Lung (tissue), 12 donors: ENCODE results near the gene CD38. TPM values are rescaled to one million over a fixed set of nuclear protein-coding genes. Genes with fewer than 3 reads are reported as not detected.
"Not testable (repeated sequence)": the region's sequence is repeated elsewhere in the genome, so short reads cannot be mapped to it uniquely, and the experiment has no call there.

Source experiments
- ATAC-seq: fragments of 200-7000 bp; cut with Tn5 transposase; one replicate; pipeline ENCODE4 v1.9.1; 2020; ENCODE audit warnings: moderate number of reproducible peaks; ENCODE audit not compliant: insufficient read depth, low FRiP score
- DNase-seq, 3 donors: peaks; one replicate each; pipeline ENCODE4 v3.0.0-alpha.2; 2013 to 2017
- H3K27ac ChIP-seq, 2 donors: one replicate each; pipeline ENCODE4 v1.5.1; 2013; ENCODE audit warnings: mild to moderate bottlenecking in 2 of 2, moderate library complexity in 2 of 2, control low read depth in 1 of 2, inconsistent platforms in 1 of 2, low read depth in 1 of 2, low read length in 1 of 2
- H3K27me3 ChIP-seq, 3 donors: one replicate each; pipeline ENCODE4 v1.5.1; 2013; ENCODE audit warnings: low read length in 2 of 3; ENCODE audit not compliant: control insufficient read depth in 3 of 3, insufficient read depth in 3 of 3
- H3K36me3 ChIP-seq, 4 donors: one replicate each; pipeline ENCODE4 v1.5.1; 2013; ENCODE audit warnings: low read length in 4 of 4, mild to moderate bottlenecking in 1 of 4, moderate library complexity in 1 of 4; ENCODE audit not compliant: control insufficient read depth in 4 of 4, insufficient read depth in 4 of 4
- H3K4me1 ChIP-seq, 5 donors: one replicate each; pipeline ENCODE4 v1.5.1; 2013; ENCODE audit warnings: low read length in 5 of 5, mild to moderate bottlenecking in 2 of 5, moderate library complexity in 1 of 5; ENCODE audit not compliant: control insufficient read depth in 5 of 5, insufficient read depth in 5 of 5
- H3K4me3 ChIP-seq: one replicate; pipeline ENCODE4 v1.5.1; 2013; ENCODE audit warnings: mild to moderate bottlenecking, control low read depth, moderate library complexity
- H3K9ac ChIP-seq, 2 donors: one replicate each; pipeline ENCODE4 v1.5.1; 2013; ENCODE audit warnings: low read length in 2 of 2, control low read depth in 1 of 2; ENCODE audit not compliant: insufficient read depth in 1 of 2
- H3K9me3 ChIP-seq, 4 donors: one replicate each; pipeline ENCODE4 v1.5.1; 2013; ENCODE audit warnings: low read length in 3 of 4, mild to moderate bottlenecking in 1 of 4, moderate library complexity in 1 of 4; ENCODE audit not compliant: control insufficient read depth in 4 of 4, insufficient read depth in 3 of 4
- WGBS, 2 donors: extraction: QIAGEN DNeasy Blood & Tissue Kit; methylation state at CpG; one replicate each; pipeline ENCODE4 v1.1.7; 2013; 5-methylcytosine and 5-hydroxymethylcytosine counted together
- polyA plus RNA-seq, 2 donors: library from polyadenylated mRNA; stranded (reverse); fragments of 200-250 nt; gene quantifications; one replicate each; pipeline ENCODE4 v1.2.1, GENCODE V29; 2013
- total RNA-seq, 2 donors: library from RNA; depleted of rRNA in 1 of 2; stranded (reverse); fragments of >200 nt in 1 of 2; gene quantifications; one replicate each; pipeline ENCODE4 v1.2.1, GENCODE V29; 2014 to 2021
- TF ChIP-seq, protein P1 (sequence below): IDR thresholded peaks from 2 replicates; pipeline ENCODE4 v1.5.1; 2012; ENCODE audit warnings: mild to moderate bottlenecking; ENCODE audit errors: control extremely low read depth, extremely low read depth
- donor health status: control.
- donor health status: control.
- donor health status: Bipolar disorder and iron deficiency.
- donor health status: healthy.
- donor health status: DM: yes; HTN: yes; CAD: no.

CD38 gene
- total and polyA plus RNA-seq, 4 donors = 4.8 to 47.2 (median 14.4) TPM

DNA sequence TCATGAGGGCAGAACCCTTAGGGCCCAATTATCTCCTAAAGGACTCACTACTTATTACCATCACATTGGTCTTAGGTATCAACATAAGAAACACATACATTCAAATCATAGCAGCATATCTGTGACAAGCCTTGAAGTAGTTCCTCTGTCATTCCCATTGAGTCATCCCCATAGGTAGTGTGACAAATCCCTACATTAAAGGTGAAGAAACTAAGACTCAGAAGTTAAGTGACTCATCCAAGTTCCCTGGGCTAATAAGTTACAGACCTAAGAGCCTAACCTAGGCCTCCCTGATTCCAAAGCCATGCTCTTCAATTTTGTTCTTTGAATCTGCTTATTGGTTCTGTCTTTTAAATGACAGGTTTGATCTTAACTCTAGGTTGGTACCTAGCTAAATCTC lies 58.2 kb downstream of the CD38 start:
- DNase-seq (no peak), ATAC-seq (no peak)
- H3K36me3 ChIP-seq = no peaks in the 10 kb centered on the region
- H3K4me1 ChIP-seq = no peaks in the 10 kb centered on the region
- no peak overlapping the region for H3K9ac ChIP-seq
- no peaks in the 10 kb centered on the region for H3K9me3 ChIP-seq
- no peak overlapping the region for H3K27ac ChIP-seq
- TF ChIP-seq, protein P1, sequence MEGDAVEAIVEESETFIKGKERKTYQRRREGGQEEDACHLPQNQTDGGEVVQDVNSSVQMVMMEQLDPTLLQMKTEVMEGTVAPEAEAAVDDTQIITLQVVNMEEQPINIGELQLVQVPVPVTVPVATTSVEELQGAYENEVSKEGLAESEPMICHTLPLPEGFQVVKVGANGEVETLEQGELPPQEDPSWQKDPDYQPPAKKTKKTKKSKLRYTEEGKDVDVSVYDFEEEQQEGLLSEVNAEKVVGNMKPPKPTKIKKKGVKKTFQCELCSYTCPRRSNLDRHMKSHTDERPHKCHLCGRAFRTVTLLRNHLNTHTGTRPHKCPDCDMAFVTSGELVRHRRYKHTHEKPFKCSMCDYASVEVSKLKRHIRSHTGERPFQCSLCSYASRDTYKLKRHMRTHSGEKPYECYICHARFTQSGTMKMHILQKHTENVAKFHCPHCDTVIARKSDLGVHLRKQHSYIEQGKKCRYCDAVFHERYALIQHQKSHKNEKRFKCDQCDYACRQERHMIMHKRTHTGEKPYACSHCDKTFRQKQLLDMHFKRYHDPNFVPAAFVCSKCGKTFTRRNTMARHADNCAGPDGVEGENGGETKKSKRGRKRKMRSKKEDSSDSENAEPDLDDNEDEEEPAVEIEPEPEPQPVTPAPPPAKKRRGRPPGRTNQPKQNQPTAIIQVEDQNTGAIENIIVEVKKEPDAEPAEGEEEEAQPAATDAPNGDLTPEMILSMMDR = no peak
- no peak overlapping the region for H3K4me3 ChIP-seq
- no peaks in the 10 kb centered on the region for H3K27me3 ChIP-seq

DNA sequence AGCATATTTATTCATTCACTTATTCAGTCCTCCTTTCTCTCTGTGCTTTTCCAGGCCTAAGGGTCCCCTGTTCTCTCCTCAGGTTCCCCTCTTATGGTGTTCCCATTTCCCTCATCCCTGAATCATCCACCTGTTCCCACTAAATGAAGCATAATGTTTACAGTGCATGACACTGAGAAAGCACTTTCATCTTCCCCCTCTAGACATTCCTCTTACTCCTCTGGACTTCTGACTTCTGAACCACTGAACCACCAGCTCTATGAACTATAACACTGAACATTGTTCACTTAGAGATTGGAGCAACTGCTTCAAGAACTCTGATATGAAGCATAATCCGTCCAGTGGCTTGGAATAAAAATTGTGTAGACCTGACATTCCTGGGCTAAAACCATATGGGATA lies 59.5 kb downstream of the CD38 start:
- TF ChIP-seq, protein P1 = no peak

DNA sequence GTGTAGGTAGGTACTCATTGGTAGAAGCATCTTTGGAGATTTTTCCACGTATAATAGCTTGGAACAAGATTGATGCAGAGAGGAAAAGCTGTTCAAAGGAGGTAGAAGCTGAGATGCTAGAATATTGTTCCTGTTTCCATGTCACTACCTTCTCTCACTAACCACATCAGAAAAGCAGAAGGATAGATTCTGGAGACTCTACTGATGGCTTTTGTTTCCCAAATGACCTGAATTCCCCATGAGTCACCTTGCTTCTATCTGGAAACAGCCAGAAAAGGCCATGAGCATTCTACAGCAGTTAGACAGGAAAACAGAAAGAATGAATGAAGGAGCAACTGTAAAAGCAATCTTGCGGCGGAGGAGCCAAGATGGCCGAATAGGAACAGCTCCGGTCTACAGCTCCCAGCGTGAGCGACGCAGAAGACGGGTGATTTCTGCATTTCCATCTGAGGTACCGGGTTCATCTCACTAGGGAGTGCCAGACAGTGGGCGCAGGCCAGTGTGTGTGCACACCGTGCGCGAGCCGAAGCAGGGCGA lies 63.1 kb downstream of the CD38 start:
- ATAC-seq, H3K27ac ChIP-seq, H3K4me3 ChIP-seq, H3K9ac ChIP-seq, DNase-seq, H3K27me3 ChIP-seq, H3K36me3 ChIP-seq, H3K4me1 ChIP-seq, H3K9me3 ChIP-seq: not testable (repeated sequence)
- WGBS, 2 donors = 95% methylated on average over 6 to 9 of the region's 16 CpGs

More for the DNA sequence above, 59.5 kb downstream of the CD38 start:
- ATAC-seq (no peak), DNase-seq (no peak)
- H3K4me3 ChIP-seq = no peak overlapping the region
- no peak overlapping the region for H3K9ac ChIP-seq
- H3K27me3 ChIP-seq = no peaks in the 10 kb centered on the region
- no peak overlapping the region for H3K27ac ChIP-seq
- H3K4me1 ChIP-seq = no peaks in the 10 kb centered on the region
- no peaks in the 10 kb centered on the region for H3K36me3 ChIP-seq
- no peaks in the 10 kb centered on the region for H3K9me3 ChIP-seq
- 86 to 91% methylated on average over 1 of the region's 1 CpG for WGBS, 2 donors

DNA sequence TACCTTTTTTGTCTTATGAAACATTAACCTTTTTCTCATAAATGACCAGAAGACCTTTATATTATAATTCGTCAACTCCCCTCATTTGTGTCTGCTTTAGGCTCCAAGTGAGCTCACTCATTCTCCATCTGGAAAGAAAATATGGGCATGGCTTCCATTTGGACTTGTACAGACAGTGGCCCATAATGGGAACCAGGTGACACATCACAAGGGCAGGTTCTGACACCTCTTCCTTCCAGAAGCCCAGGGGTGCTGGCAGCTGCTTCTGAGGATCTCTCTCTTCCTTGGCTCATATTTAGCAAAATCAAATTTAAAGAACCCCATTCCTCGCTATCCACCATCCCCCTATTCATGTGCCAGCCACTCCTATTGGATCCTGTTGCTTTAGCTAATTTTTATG lies 69.6 kb downstream of the CD38 start:
- no peak overlapping the region for H3K9ac ChIP-seq
- WGBS, 2 donors = 92 to 93% methylated on average over 2 of the region's 2 CpGs
- no peaks in the 10 kb centered on the region for H3K36me3 ChIP-seq
- H3K9me3 ChIP-seq = no peaks in the 10 kb centered on the region
- ATAC-seq = no peak
- H3K27ac ChIP-seq = no peak overlapping the region
- no peaks in the 10 kb centered on the region for H3K4me1 ChIP-seq
- H3K4me3 ChIP-seq = no peak overlapping the region
- DNase-seq = no peak
- H3K27me3 ChIP-seq = peaks cover 0 to 2% (median 0%) of the 10 kb centered on the region in 3 donors
- TF ChIP-seq, protein P1 = no peak
